Lung (tissue), 12 donors: ENCODE data around the gene SNAP25. TPM values are rescaled to one million over a fixed set of nuclear protein-coding genes. Genes with fewer than 3 reads are reported as not detected.

ENCODE experiments used
- ATAC-seq: fragments of 200-7000 bp; cut with Tn5 transposase; one replicate; pipeline ENCODE4 v1.9.1; 2020; ENCODE audit warnings: moderate number of reproducible peaks; ENCODE audit not compliant: insufficient read depth, low FRiP score
- DNase-seq, 3 donors: peaks; one replicate each; pipeline ENCODE4 v3.0.0-alpha.2; 2013 to 2017
- H3K27ac ChIP-seq, 2 donors: one replicate each; pipeline ENCODE4 v1.5.1; 2013; ENCODE audit warnings: mild to moderate bottlenecking in 2 of 2, moderate library complexity in 2 of 2, control low read depth in 1 of 2, inconsistent platforms in 1 of 2, low read depth in 1 of 2, low read length in 1 of 2
- H3K27me3 ChIP-seq, 3 donors: one replicate each; pipeline ENCODE4 v1.5.1; 2013; ENCODE audit warnings: low read length in 2 of 3; ENCODE audit not compliant: control insufficient read depth in 3 of 3, insufficient read depth in 3 of 3
- H3K36me3 ChIP-seq, 4 donors: one replicate each; pipeline ENCODE4 v1.5.1; 2013; ENCODE audit warnings: low read length in 4 of 4, mild to moderate bottlenecking in 1 of 4, moderate library complexity in 1 of 4; ENCODE audit not compliant: control insufficient read depth in 4 of 4, insufficient read depth in 4 of 4
- H3K4me1 ChIP-seq, 5 donors: one replicate each; pipeline ENCODE4 v1.5.1; 2013; ENCODE audit warnings: low read length in 5 of 5, mild to moderate bottlenecking in 2 of 5, moderate library complexity in 1 of 5; ENCODE audit not compliant: control insufficient read depth in 5 of 5, insufficient read depth in 5 of 5
- H3K4me3 ChIP-seq: one replicate; pipeline ENCODE4 v1.5.1; 2013; ENCODE audit warnings: mild to moderate bottlenecking, control low read depth, moderate library complexity
- H3K9ac ChIP-seq, 2 donors: one replicate each; pipeline ENCODE4 v1.5.1; 2013; ENCODE audit warnings: low read length in 2 of 2, control low read depth in 1 of 2; ENCODE audit not compliant: insufficient read depth in 1 of 2
- H3K9me3 ChIP-seq, 4 donors: one replicate each; pipeline ENCODE4 v1.5.1; 2013; ENCODE audit warnings: low read length in 3 of 4, mild to moderate bottlenecking in 1 of 4, moderate library complexity in 1 of 4; ENCODE audit not compliant: control insufficient read depth in 4 of 4, insufficient read depth in 3 of 4
- CTCF ChIP-seq: IDR thresholded peaks from 2 replicates; pipeline ENCODE4 v1.5.1; 2012; ENCODE audit warnings: mild to moderate bottlenecking; ENCODE audit errors: control extremely low read depth, extremely low read depth
- whole genome bisulfite sequencing, 2 donors: extraction: QIAGEN DNeasy Blood & Tissue Kit; methylation state at CpG; one replicate each; pipeline ENCODE4 v1.1.7; 2013; 5-methylcytosine and 5-hydroxymethylcytosine counted together
- polyA plus RNA-seq, 2 donors: library from polyadenylated mRNA; stranded (reverse); fragments of 200-250 nt; gene quantifications; one replicate each; pipeline ENCODE4 v1.2.1, GENCODE V29; 2013
- total RNA-seq, 2 donors: library from RNA; depleted of rRNA in 1 of 2; stranded (reverse); fragments of >200 nt in 1 of 2; gene quantifications; one replicate each; pipeline ENCODE4 v1.2.1, GENCODE V29; 2014 to 2021
- donor health status: control.
- donor health status: control.
- donor health status: Bipolar disorder and iron deficiency.
- donor health status: healthy.
- donor health status: DM: yes; HTN: yes; CAD: no.

SNAP25 gene
- total and polyA plus RNA-seq, 4 donors: 0.14 to 5.4 (median 0.85) TPM

GRCh38 chr20:10200330-10200729 lies 18.3 kb upstream of the SNAP25 start:
- TF ChIP-seq CTCF: no peak
- no peaks in the 10 kb centered on the region for H3K36me3 ChIP-seq
- ATAC-seq (no peak), DNase-seq (no peak)
- H3K4me3 ChIP-seq: no peak overlapping the region
- no peak overlapping the region for H3K9ac ChIP-seq
- no peaks in the 10 kb centered on the region for H3K4me1 ChIP-seq
- H3K27ac ChIP-seq: no peak overlapping the region
- no peaks in the 10 kb centered on the region for H3K9me3 ChIP-seq
- H3K27me3 ChIP-seq: no peaks in the 10 kb centered on the region

- no peaks in the 10 kb centered on the region for H3K27me3 ChIP-seq
- H3K9me3 ChIP-seq: no peaks in the 10 kb centered on the region
- H3K4me3 ChIP-seq: no peak overlapping the region
- TF ChIP-seq CTCF: no peak
- no peak for DNase-seq
- no peak overlapping the region for H3K27ac ChIP-seq
- 67 to 85% methylated on average over 3 of the region's 3 CpGs for WGBS, 2 donors
- no peak overlapping the region for H3K9ac ChIP-seq
- no peak for ATAC-seq
- no peaks in the 10 kb centered on the region for H3K36me3 ChIP-seq
- no peaks in the 10 kb centered on the region for H3K4me1 ChIP-seq
Observed at GRCh38 chr20:10201321-10201870, 17.2 kb upstream of the SNAP25 start.

- H3K4me1 ChIP-seq: no peaks in the 10 kb centered on the region
- no peak for DNase-seq
- 49 to 50% methylated on average over 1 of the region's 1 CpG for WGBS, 2 donors
- no peak overlapping the region for H3K4me3 ChIP-seq
- peaks cover 0 to 4% (median 0%) of the 10 kb centered on the region in 3 donors for H3K27me3 ChIP-seq
- ATAC-seq: no peak
- no peak overlapping the region for H3K9ac ChIP-seq
- no peak for TF ChIP-seq CTCF
- no peak overlapping the region for H3K27ac ChIP-seq
- peaks cover 0 to 2% (median 0%) of the 10 kb centered on the region in 4 donors for H3K9me3 ChIP-seq
- no peaks in the 10 kb centered on the region for H3K36me3 ChIP-seq
Observed at GRCh38 chr20:10209091-10209490, 9.5 kb upstream of the SNAP25 start.

- Histone ChIP-seq H3K9ac (no peak overlapping the region), H3K36me3 (no peaks in the 10 kb centered on the region), H3K27me3 (peaks cover 6 to 30% (median 13%) of the 10 kb centered on the region in 3 donors), H3K4me1 (peaks cover 0 to 8% (median 3%) of the 10 kb centered on the region in 5 donors), H3K9me3 (peaks cover 0 to 5% (median 0%) of the 10 kb centered on the region in 4 donors), H3K4me3 (no peak overlapping the region), H3K27ac (no peak overlapping the region)
- no peak for TF ChIP-seq CTCF
- ATAC-seq: no peak
- no peak for DNase-seq
- WGBS, 2 donors: 78 to 81% methylated on average over 2 of the region's 2 CpGs
Observed at GRCh38 chr20:10213526-10213925, 5.1 kb upstream of the SNAP25 start.
